ENCODE data around the gene PTPRN2. TPM values are rescaled to one million over a fixed set of nuclear protein-coding genes. Genes with fewer than 3 reads are reported as not detected.
"Not testable (repeated sequence)": the region's sequence is repeated elsewhere in the genome, so short reads cannot be mapped to it uniquely, and the experiment has no call there.

Gene PTPRN2
- polyA plus RNA-seq, 1 donor = 5.7 TPM

DNA sequence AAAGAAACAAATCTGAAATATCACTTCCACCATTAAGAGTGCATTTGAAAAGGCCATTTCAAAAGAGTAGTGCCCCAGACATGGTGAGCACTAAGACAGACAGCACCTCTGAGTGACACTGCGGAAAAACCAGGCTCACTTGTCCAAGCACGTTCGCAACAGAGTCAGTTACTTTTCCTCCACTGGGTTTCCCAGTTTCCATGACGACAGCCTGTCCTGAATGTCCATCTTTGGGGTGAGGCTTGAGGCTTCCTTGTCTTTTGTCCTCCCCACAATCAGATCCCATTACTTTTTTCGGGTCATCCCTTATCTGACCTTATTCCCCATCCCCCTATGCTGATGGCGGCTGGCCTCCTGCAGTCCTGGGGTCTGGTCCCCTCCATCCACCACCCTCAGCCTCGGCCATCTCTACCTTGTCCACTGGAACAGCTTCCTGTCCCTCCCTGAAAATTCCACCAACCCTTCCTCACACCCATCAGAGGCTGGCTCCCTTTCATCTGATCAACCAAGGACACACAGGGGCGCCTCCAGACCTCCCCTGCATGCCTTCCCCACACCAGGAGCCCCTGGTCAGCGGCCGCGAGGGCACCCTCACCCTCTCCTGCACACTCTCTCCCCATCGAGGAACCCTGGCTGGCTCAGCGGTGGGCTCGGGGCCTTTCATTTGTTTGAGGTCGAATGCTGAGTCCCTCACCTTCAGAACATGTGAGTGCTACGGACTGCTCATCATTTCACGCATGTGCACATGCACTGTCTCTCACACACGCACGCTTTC lies 887.2 kb downstream of the PTPRN2 start:
- DNase-seq = no peak

DNA sequence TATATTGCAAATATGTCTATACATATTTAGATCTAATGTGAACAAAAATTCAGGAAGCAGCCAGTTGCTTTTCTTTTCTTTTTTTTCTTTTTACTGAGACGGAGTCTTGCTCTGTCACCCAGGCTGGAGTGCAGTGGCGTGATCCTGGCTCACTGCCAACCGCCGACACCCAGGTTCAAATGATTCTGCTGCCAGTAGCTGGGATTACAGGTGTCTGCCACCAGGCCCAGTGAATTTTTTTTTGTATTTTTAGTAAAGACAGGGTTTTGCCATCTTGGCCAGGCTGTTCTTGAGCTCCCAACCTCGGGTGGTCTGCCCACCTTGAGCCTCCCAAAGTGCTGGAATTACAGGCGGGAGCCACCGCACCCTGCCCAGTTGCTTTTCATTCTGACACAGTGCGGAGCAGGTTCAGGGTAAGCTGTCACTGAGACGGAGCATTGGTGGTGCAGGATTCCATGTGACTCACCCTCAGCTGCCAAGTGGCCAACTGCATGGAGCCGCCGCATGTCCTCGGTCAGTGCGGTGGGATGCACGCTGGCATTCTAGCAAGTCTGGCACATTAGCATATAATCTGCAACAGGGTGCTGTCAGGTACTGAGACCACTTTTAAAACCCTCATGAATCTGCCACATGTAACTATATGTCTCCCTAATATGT lies 888.1 kb downstream of the PTPRN2 start:
- DNase-seq = no peak

DNA sequence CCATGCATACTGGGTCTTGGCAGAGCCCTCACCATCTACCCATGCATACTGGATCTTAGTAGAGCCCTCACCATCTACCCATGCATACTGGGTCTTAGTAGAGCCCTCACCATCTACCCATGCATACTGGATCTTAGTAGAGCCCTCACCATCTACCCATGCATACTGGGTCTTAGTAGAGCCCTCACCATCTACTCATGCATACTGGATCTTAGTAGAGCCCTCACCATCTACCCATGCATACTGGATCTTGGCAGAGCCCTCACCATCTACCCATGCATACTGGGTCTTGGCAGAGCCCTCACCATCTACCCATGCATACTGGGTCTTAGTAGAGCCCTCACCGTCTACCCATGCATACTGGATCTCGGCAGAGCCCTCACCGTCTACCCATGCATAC lies 890.3 kb downstream of the PTPRN2 start:
- DNase-seq = not testable (repeated sequence)

DNA sequence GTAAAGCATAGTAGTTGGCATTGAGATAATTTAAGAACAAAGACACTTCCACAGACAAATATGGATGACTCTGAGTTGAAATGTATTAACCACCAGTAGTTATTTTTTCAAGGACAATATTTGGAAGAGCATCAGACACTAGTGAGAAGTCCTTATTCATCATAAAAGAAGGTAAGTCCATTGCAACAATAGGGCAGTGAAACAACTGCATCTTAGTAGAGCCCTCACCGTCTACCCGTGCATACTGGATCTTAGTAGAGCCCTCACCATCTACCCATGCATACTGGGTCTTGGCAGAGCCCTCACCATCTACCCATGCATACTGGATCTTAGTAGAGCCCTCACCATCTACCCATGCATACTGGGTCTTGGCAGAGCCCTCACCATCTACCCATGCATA lies 892.0 kb downstream of the PTPRN2 start:
- DNase-seq = not testable (repeated sequence)

DNA sequence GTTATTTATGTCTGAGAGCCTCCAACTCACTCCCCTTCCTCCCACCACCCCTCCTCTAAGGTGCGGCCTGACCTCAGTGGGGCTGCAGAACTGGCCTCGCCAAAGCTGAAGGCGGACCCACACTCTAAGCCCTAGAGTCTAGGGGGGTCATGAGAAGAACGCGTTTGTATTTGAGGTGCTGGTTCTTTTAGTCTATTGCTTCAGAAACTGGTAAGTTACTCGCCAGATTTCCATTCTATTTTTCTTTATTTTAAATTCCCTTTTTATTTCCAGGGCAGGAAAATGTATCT lies 893.3 kb downstream of the PTPRN2 start:
- DNase-seq = no peak

DNA sequence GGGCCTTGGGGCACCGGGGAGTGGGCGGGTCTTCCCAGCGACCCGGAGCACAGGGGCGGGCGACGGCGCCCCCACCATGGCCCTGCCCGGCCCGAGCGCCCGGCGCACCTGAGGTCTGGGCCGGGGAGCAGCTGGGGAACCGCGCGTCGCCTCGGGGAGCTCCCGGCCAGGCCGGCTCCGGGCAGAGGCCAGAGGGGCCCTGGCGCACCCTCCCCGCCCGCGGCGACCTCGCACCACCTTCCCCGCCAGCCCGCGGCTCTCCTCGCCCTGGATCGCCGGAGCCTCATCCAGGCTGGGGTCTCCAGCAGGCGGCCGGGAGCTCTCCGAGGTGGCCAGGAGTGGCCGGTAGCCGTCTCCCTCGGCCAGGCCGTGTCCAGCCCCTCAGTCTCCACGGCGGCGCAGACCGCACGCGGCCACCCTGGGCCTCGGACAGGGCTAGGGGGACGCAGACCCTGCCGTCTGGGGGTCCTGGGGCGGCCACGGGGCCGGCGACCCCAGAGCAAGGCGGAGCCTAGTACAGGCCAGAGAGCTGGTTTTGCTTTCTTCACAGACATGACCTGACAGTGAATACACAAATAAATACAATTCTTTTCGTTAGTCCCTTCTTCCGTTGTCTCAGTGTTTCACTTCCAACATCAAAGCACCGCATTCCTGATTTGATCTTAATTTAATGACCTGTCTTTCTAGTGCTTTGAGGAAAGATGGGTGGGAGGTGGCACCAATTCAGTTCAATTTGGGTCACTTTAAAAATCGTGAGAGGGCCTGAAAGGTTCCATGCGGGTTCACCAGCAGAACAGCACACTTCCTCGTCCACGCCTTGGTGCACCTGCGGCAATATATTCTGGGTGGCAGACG lies 893.9 kb downstream of the PTPRN2 start:
- no peak for DNase-seq

DNA sequence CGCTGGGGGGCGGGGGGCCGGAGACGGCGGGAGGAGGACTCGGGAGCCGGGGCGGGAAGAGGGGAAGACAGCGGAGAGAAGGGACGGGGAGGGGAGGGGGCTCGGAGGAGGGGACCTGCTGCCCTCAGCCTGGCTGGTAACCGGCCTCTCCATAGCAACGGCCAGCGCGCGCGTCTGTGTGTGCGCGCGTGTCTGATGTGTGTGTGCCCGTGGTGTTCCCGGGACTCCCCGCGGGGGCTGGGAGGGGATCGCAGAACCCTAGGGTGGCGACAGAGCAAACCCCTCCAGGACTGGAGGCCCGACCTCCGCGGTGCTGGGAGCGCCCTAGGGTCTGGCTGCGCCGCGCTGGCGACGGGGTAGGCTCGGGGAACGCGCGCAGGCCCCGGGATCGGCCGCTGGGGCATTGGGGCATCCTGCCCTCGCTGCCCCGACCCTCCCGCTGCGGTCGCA lies 894.5 kb downstream of the PTPRN2 start:
- no peak for DNase-seq

DNA sequence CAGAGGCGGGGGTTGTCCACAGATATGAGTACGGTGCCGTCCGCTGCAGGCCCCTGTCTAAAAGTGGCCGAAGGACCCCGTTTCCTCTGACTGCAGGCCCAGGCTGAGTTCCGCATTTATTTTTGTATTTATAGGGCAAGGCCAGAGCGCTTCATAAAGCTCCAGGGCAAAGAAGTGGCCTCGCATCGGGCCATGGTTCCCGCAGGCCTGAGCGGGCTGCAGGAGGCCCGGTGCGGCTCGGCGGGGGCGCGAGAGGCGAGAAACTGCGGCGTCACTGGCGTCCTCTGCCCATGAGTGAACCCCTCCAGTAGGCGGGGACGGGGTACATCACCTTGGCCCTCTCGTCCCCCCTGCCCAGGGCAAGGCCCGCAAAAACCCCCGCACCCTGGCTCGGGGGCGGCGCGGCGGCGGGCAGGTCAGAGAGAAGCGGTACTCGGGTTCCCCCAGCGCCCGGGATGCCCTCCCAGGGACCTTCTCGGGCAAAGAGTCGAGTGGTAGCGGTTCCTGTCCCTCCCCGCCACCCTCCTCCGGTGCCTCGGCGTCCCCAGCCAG lies 895.1 kb downstream of the PTPRN2 start:
- no peak for DNase-seq

DNA sequence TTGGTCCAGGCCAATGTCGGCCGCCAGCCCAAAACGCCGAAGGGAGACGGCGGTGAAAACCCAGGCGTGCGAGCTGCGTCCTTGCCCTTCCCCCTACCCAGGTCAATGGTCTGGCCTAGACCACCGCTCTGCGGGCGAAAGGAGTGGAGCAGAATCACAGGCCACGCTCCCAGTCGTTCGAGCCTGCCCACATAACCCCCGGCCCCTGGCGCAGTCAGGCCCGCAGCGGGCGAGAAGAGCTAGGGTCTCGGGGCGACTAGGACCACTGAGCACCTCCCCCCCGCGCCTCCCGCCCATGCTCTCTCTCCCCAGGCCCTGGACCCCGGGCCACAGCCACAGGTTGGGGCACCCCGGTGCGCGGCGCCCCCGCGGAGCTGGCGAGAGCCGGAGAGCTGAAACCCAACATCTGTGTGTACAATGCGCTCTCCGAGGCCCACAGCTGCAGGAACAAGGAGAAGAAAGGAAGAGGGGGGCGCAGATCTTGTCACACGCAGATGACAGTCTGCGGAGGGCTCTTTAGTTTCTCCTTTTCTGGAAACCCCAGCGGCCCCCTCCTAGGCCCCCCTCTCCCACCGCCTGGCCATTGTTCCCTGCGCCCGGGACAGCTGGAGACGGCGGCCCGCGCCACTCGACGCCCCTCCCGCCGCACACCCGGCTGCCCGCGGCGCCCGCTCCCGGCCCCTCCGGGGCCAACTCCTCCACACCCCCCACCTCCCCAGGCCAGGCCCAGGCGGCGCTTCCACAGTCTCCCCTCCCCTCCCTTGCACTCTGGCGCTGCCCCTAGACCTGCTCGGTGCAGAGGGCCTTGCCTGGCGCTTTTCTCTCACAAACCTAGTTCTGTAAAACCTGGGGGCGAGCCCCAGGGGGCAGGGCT lies 895.8 kb downstream of the PTPRN2 start:
- DNase-seq = no peak

DNA sequence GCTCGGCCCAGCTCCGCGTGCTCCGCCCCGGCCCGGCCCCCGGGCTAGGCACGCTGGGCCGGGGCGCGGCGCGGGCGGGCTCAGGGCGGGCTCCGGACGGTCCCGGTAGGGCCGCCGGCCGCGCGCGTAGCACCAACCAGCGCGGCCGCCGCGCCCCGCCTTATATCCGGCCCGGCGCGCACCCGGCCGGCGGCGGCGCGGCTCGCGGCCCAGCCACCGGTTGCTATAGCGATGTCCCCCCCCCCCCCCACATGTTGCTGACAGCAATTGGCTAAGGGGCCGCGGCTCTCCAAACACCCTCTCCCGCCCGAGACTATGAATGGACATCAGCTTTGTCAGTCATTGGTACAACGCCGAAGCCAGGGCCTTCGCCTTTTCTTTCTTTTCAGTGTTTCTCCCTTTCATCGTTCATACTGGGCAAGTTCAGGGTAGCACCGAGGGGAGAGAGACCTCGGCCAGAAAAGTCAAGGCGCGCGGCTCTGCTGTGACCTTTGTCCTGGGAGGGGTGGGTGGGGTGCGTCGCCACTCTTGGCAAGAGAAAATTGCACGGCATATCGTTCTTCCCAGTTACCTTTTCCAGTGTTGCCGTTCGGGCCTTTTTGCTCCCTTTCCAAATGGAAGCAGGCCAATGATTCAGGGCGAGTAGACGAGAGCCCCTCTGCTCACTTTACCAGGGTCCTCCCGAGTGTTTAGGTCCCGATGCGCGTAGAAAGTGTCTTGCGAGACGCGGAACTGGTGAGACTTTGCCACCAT lies 896.6 kb downstream of the PTPRN2 start:
- DNase-seq = peak; percentile 55

DNA sequence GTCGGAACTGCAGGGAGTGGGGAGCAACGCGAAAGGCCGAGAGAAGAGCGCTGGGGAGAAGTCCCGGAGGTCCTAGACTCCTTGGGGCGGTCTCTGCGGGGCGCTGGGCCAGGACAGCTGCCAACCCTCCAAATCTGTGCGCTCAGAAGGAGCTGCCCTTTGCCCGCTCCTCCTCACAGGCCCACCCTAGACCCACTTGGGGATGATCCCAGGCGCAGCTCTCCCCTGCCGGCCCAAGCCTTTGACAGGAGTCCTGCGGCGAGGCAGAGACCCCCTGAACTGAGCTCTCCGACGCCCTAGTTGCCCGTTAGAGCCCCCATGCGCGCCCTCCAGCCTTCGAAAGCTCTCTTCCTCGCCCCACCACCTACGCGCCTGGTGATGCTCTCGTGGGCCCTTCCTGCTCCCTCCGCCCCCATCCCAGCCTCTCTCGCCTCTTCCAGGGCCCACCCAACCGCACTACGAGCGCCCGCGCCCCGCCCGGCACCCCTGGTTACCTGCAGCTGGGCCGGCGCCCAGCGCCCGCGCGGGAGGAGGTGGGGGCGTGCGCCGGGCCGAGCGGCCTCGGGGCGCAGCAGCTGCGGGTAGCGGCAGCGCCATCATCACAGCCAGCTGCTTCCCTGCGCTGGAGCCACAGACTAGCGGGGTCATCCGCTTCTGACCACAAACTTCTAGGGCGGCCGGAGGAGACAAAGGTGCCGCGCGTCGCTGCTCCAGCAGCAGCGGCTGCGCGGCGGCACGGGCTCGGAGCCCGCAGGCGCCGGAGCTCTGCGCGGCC lies 897.4 kb downstream of the PTPRN2 start:
- no peak for DNase-seq

DNA sequence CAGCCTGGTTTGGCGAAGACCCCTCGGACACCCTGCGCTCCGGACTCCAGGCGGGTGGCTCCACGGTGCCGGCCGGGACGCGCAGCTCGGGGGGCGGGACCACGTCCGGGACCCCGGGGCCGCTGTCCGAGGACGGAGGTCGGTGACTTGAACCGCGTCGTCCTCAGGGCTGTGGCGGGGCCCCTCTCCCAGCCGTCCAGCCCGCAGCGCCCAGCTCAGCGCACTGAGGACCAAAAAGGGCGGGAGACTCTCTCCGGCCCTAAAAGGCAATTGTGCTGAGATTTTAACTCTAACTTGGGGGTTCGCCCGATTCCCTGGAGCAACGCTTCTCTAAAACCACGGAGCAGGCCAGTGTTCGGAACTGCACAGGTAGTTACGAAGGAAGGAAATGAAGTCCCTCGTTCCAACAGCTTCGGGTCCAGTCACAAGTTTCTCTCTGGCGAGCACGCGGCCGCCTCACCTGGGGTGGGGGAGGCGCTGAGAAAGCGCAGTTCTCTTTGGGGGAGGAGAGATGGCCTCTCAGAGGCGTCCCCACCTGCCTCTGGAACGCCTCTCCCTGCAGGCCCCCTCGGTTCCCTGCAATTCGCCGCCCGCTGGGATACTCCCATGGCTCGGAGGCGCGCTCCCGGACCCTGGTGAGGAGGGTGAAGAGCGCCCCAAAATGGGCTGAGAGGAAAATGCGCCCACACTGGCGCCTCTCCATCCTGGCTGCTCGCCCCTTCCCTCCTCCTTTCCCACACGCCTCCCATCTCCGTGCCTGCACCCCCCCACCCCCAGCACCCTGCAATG lies 898.2 kb downstream of the PTPRN2 start:
- no peak for DNase-seq

DNA sequence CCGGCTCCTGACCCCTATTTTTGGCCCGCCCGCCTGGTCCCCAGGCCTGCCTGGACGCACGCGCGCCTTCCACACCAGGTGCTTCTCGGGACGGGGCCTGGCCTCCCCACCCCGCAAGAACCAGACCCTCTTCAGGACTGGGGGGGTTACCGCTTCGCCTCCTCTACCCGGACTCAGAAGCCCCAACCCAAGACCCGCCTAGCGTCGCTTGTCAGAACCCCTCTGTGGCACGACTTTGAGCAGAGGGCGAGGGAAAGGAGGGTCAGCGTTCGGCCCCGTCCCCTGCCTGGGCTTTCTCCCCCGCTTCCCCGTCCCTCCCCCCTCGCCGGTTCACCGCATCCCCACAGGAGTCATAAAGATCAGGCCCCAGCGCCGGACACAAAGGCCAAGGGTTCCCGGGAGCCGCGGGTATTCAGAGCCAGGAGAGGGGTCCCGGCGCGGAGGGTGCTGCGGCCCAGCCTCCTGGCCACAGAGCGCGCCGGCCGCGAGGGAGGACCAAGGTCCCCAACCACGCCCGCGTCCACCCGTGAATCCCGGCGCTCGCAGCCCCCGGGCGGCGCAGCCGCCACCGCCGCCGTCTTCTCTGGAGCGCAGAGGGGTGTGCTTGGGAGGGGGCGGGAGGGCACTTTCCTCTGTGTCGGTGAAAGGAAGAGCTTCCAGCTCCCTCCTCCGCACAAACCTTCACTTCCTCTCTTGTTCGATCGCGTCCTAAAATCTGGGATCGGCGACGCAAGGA lies 898.9 kb downstream of the PTPRN2 start:
- no peak for DNase-seq

DNA sequence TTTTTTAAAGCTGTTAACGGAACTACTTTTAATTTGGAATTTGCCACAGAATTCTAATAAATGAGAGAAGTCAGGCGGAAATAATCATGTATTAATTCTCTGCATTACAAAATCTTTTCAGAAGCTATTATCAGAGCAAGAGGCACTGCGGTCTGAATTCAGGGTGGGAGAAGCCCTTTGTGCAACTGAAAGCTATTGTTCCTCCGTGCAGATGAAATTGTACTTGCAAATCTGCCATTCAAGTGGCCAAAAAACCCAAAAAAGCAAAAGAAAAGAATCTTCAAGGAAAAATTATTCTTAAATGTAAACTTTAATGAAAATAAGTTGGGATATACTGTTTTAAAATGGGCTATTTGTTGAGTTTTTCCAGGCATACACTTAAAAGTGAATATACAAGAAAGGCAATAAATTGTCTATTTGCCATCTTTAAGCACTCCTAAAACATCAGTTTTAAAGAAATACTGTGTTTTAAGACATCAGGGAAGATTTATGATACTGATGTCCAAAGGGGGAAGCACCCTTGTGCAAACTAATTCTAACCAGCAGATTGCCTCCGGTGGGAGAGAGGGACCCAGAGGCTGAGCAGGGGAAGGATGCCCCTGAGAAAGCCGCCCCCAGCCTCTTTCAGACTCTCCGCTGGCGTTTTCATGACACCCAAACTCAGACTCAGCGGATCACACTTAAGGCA lies 899.6 kb downstream of the PTPRN2 start:
- no peak for DNase-seq

DNA sequence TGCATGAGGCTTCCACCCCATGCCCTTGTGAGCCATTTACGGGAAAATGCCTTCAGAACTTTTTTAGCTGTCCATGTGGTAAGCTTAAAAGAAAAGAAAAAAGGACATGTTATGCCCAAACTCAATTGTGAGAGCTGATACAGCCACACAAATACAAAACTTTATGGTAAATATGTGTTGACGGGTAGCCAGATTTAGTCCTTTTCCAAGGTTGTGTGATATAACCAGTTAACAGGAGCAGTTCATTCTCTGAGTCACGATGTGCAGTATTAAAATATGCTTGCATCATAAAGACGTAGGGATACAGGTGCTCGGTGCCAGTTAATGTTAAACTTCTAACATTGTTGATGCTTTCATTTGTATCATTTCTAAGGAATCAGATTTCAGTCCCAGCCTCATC lies 900.5 kb downstream of the PTPRN2 start:
- no peak for DNase-seq

DNA sequence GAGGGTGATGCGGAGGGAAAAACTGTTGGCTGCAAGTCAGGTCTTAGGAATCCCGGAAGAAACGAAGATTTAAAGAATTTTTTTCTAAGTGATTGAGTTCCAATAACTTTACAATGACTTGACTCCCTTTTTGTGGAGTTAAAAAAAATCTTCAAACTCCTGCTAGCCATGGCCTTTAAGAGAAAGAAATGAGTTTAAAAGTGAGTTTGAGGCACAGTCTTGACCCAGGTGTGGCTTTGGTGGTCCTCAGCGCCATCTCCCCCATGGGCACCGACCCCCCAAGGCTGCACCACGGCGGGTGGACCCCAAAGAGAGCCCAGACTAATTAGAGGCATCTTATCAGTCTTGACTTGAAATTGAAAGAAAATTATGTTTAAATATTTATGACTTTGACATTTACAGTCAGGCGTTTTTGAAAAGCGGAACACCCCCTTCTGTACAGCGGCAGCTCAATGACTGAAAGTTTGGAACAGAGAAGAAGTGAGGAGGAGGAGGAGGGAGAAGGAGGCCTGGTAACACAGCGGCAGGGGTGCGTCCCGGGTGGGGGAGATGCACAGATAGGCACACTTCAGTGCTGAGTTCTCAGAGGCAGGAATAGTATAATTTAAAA lies 901.2 kb downstream of the PTPRN2 start:
- DNase-seq = no peak

Measured in left kidney (tissue), 2 donors.